Measurements from ENCODE around the gene TRIM2. TPM values are rescaled to one million over a fixed set of nuclear protein-coding genes. Genes with fewer than 3 reads are reported as not detected.

TRIM2 gene
- total and polyA plus RNA-seq, 8 donors, result 11.0 to 39.2 (median 21.4) TPM

- H3K4me3 ChIP-seq, result no peak overlapping the region
- peaks cover 13 to 22% (median 18%) of the 10 kb centered on the region in 3 donors for H3K4me1 ChIP-seq
- intact Hi-C loops (cut with DNase I), result no loop called here
- H3K9me3 ChIP-seq, result no peaks in the 10 kb centered on the region
- DNase-seq (no peak), FAIRE-seq (no peak), ATAC-seq (no peak)
- peaks cover 0 to 7% (median 0%) of the 10 kb centered on the region in 3 donors for H3K36me3 ChIP-seq
- H3K27ac ChIP-seq, result no peak overlapping the region
- WGBS, 2 donors, result 91 to 96% methylated on average over 3 of the region's 3 CpGs
- no peaks in the 10 kb centered on the region for H3K27me3 ChIP-seq
- TF ChIP-seq, protein P1, sequence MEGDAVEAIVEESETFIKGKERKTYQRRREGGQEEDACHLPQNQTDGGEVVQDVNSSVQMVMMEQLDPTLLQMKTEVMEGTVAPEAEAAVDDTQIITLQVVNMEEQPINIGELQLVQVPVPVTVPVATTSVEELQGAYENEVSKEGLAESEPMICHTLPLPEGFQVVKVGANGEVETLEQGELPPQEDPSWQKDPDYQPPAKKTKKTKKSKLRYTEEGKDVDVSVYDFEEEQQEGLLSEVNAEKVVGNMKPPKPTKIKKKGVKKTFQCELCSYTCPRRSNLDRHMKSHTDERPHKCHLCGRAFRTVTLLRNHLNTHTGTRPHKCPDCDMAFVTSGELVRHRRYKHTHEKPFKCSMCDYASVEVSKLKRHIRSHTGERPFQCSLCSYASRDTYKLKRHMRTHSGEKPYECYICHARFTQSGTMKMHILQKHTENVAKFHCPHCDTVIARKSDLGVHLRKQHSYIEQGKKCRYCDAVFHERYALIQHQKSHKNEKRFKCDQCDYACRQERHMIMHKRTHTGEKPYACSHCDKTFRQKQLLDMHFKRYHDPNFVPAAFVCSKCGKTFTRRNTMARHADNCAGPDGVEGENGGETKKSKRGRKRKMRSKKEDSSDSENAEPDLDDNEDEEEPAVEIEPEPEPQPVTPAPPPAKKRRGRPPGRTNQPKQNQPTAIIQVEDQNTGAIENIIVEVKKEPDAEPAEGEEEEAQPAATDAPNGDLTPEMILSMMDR (IDR thresholded peaks at IDR 0.05), result no peak
Observed at GRCh38 chr4:153239409-153239808, 35.2 kb downstream of the TRIM2 start.

DNA sequence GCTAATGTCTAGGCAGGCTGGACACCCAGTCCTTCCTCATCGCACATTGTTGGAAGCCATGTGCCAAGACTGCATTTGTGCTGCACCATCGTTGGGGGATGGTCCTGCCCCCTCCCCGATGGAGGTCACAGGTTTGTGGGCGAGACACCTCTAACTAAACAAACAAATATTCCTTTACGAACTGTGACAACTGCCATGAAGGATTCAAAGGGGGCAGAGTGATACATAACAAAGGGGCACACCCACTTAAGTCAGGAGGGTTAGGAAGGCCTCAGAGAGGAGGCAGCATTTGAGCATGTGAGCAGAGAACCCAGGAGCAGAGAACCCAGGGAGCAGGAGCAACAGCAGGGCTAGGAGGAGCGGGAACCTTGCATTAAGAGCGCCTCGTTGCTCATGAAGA is 37.1 kb downstream of the TRIM2 start:
- TF ChIP-seq, protein P1 (IDR thresholded peaks at IDR 0.05), result no peak
- Histone ChIP-seq H3K36me3 (peaks cover 0 to 7% (median 0%) of the 10 kb centered on the region in 3 donors), H3K4me3 (no peak overlapping the region), H3K4me1 (peaks cover 23 to 38% (median 28%) of the 10 kb centered on the region in 3 donors), H3K27ac (no peak overlapping the region), H3K9me3 (no peaks in the 10 kb centered on the region), H3K27me3 (no peaks in the 10 kb centered on the region)
- intact Hi-C loops (cut with DNase I), result no loop called here
- DNase-seq (no peak), FAIRE-seq (no peak), ATAC-seq (no peak)
- 88 to 90% methylated on average over 8 of the region's 8 CpGs for WGBS, 2 donors

DNA sequence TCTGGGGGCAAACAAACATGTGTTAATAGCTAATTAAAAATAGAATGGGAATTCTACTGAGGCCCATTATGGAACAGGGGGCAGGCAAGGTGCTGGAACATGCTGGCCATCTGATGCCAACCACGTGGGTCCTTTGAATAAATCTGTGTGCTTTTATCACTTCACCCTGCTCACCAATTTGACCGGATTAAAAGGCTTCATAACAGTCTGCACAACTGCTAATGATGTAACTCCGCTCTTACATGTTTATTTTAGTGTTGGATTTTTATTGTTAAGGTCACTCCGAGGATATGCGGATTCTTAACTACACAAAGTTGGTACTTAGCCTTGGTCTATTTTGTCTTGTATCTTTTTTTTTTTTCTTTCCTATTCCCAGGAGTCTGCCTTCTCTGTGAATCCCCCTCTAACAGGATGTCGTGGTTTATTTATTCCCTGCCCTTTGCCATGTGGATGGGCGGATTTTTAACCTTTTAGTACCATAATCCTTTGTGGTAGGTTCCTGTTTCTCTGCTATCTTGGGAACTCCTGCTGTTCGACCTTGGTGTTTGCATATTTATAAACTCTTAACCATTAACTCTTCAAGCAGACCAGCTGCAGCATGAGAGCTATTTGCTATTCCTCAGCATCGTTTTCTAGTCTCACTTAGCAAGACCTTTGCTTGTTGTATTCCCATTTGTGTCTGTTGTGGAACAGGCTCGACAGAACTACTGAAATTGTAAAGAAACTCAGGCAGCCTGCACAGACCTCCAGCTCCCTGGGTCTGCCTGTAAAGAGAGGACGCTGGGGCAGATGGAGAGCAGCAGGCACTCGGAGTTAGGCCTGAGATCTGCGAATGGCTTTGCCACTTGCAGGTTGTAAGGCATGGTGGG is 38.0 kb downstream of the TRIM2 start:
- intact Hi-C loops (cut with DNase I), result no loop called here
- FAIRE-seq (no peak), DNase-seq (no peak), ATAC-seq (peak; percentile 51 to 74 (median 60))
- Histone ChIP-seq H3K4me3 (no peak overlapping the region), H3K27me3 (no peaks in the 10 kb centered on the region), H3K27ac (peak overlapping the region in 3 of 4 donors; percentile 16 to 33 (median 25)), H3K4me1 (peaks cover 23 to 39% (median 28%) of the 10 kb centered on the region in 3 donors), H3K36me3 (peaks cover 0 to 7% (median 0%) of the 10 kb centered on the region in 3 donors), H3K9me3 (no peaks in the 10 kb centered on the region)
- 17 to 22% methylated on average over 13 of the region's 13 CpGs for WGBS, 2 donors
- TF ChIP-seq, protein P1 (IDR thresholded peaks at IDR 0.05), result no peak

DNA sequence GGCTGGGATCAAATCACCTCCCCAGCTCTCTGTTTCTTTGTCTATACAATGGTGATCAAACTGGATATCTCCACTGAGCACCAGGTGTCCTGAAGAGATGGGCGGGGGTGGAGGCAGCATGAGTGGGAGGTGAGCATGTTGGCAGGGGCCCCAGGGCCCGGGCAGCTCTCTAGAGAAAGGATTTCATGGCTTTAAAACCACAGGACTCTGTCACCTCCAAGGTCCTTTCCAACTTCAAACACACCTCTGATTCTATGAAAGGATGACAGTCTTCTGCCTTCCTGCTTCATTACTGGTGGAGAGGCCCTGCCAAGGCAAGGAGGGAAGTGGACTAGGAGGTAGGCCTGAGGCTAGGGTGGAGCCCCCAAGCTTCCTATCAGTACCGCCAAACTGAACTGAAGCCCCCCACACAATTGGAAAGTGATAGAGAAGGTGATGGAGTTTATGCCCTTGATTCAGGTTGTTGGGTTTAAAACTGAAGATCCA is 38.6 kb downstream of the TRIM2 start:
- Histone ChIP-seq H3K27ac (peak overlapping the region in 3 of 4 donors; percentile 16 to 33 (median 25)), H3K4me1 (peaks cover 23 to 39% (median 28%) of the 10 kb centered on the region in 3 donors), H3K4me3 (no peak overlapping the region), H3K27me3 (no peaks in the 10 kb centered on the region), H3K36me3 (peaks cover 0 to 7% (median 0%) of the 10 kb centered on the region in 3 donors), H3K9me3 (no peaks in the 10 kb centered on the region)
- WGBS, 2 donors, result 67 to 71% methylated on average over 3 of the region's 3 CpGs
- ATAC-seq (peak in 2 of 4 donors; percentile 8 to 9), DNase-seq (no peak), FAIRE-seq (no peak)
- TF ChIP-seq, protein P1 (IDR thresholded peaks at IDR 0.05), result no peak
- intact Hi-C loops (cut with DNase I), result no loop called here

GRCh38 chr4:153243468-153243867 is 39.2 kb downstream of the TRIM2 start:
- no peak overlapping the region for H3K27ac ChIP-seq

More at GRCh38 chr4:153243468-153243867, 39.2 kb downstream of the TRIM2 start:
- H3K9me3 ChIP-seq, result no peaks in the 10 kb centered on the region
- FAIRE-seq (no peak), DNase-seq (no peak), ATAC-seq (peak; percentile 39 to 49 (median 44))
- TF ChIP-seq, protein P1 (IDR thresholded peaks at IDR 0.05), result no peak
- peaks cover 0 to 7% (median 0%) of the 10 kb centered on the region in 3 donors for H3K36me3 ChIP-seq
- intact Hi-C loops (cut with DNase I), result no loop called here
- H3K4me3 ChIP-seq, result no peak overlapping the region
- no peaks in the 10 kb centered on the region for H3K27me3 ChIP-seq
- H3K4me1 ChIP-seq, result peaks cover 28 to 42% (median 28%) of the 10 kb centered on the region in 3 donors
